Cardiac muscle cell (in vitro differentiated cells and primary cell): ENCODE data around the gene TSTD2. TPM values are rescaled to one million over a fixed set of nuclear protein-coding genes. Genes with fewer than 3 reads are reported as not detected.
A peak's percentile ranks its signal among the peaks of the same experiment; 100 is the strongest.

ENCODE experiments used
- DNase-seq, 2 donors: peaks; one replicate each; pipeline versions ENCODE4 v3.0.0 to v3.0.0-alpha.2; 2010 to 2017; ENCODE audit warnings: low read depth in 1 of 2, low spot score in 1 of 2
- H3K27ac ChIP-seq: fragments of 200-600 bp; sonication (generic); 2 replicates; pipeline ENCODE4 v1.5.1; 2016
- H3K27me3 ChIP-seq: fragments of 200-600 bp; sonication (generic); 2 replicates; pipeline ENCODE4 v1.6.0; 2016; ENCODE audit warnings: control low read depth
- H3K36me3 ChIP-seq: fragments of 200-600 bp; sonication (generic); 2 replicates; pipeline ENCODE4 v1.5.1; 2016; ENCODE audit warnings: control low read depth
- H3K4me1 ChIP-seq: fragments of 200-600 bp; sonication (generic); 2 replicates; pipeline ENCODE4 v1.8.1; 2017; ENCODE audit warnings: low read depth, mild to moderate bottlenecking, mixed run types
- H3K4me3 ChIP-seq: fragments of 200-600 bp; sonication (generic); 2 replicates; pipeline ENCODE4 v1.5.1; 2016; ENCODE audit warnings: mild to moderate bottlenecking
- H3K9me3 ChIP-seq: fragments of 200-600 bp; sonication (generic); 2 replicates; pipeline ENCODE4 v1.5.1; 2017; ENCODE audit warnings: low read depth, mild to moderate bottlenecking, control low read depth
- CTCF ChIP-seq: IDR thresholded peaks from 2 replicates; pipeline ENCODE4 v1.5.1; 2012; ENCODE audit warnings: low read depth, mild to moderate bottlenecking, low read length
- polyA plus RNA-seq: library from polyadenylated mRNA; unstranded; fragments of >200 nt; fragmentation: Nextera tagmentation; extraction: Ambion mirVana; gene quantifications from 2 replicates; pipeline ENCODE4 v1.2.1, GENCODE V29; 2016
- total RNA-seq: library from RNA; depleted of rRNA; stranded (reverse); fragments of >200 nt; gene quantifications from 2 replicates; pipeline ENCODE4 v1.2.3, GENCODE V29; 2016

The TSTD2 gene
- total and polyA plus RNA-seq, 2 experiments from 2014 or later: 17.2 to 25.9 TPM

GRCh38 chr9:97598461-97599288 is 34.5 kb downstream of the TSTD2 start:
- no peak overlapping the region for H3K4me3 ChIP-seq
- no peaks in the 10 kb centered on the region for H3K9me3 ChIP-seq
- H3K27me3 ChIP-seq: no peaks in the 10 kb centered on the region
- H3K4me1 ChIP-seq: peaks cover 47% of the 10 kb centered on the region
- peak; percentile 89 to 90 for DNase-seq
- H3K36me3 ChIP-seq: peaks cover 34% of the 10 kb centered on the region
- H3K27ac ChIP-seq: peak overlapping the region; percentile 86
- TF ChIP-seq CTCF: peak; percentile 95

GRCh38 chr9:97596906-97597305 is 36.3 kb downstream of the TSTD2 start:
- TF ChIP-seq CTCF: no peak
- H3K36me3 ChIP-seq: peaks cover 39% of the 10 kb centered on the region
- H3K27me3 ChIP-seq: no peaks in the 10 kb centered on the region

GRCh38 chr9:97594381-97594921 is 38.7 kb downstream of the TSTD2 start:
- peaks cover 32% of the 10 kb centered on the region for H3K4me1 ChIP-seq
- no peaks in the 10 kb centered on the region for H3K9me3 ChIP-seq
- peak in 1 of 2 donors; percentile 78 for DNase-seq
- peak overlapping the region; percentile 94 for H3K27ac ChIP-seq
- no peak for TF ChIP-seq CTCF
- no peaks in the 10 kb centered on the region for H3K27me3 ChIP-seq
- H3K4me3 ChIP-seq: no peak overlapping the region
- H3K36me3 ChIP-seq: peaks cover 29% of the 10 kb centered on the region

More at GRCh38 chr9:97596906-97597305, 36.3 kb downstream of the TSTD2 start:
- H3K27ac ChIP-seq: no peak overlapping the region
- H3K4me1 ChIP-seq: peaks cover 38% of the 10 kb centered on the region
- no peak for DNase-seq
- no peaks in the 10 kb centered on the region for H3K9me3 ChIP-seq
- H3K4me3 ChIP-seq: no peak overlapping the region

- no peak for TF ChIP-seq CTCF
- peak overlapping the region; percentile 94 for H3K27ac ChIP-seq
Measured at GRCh38 chr9:97593960-97594359, 39.2 kb downstream of the TSTD2 start.

GRCh38 chr9:97592126-97592525 is 41.0 kb downstream of the TSTD2 start:
- TF ChIP-seq CTCF: no peak
- DNase-seq: peak in 1 of 2 donors; percentile 18
- peaks cover 20% of the 10 kb centered on the region for H3K4me1 ChIP-seq
- H3K36me3 ChIP-seq: peaks cover 30% of the 10 kb centered on the region
- H3K9me3 ChIP-seq: no peaks in the 10 kb centered on the region
- H3K27ac ChIP-seq: peak overlapping the region; percentile 94
- no peaks in the 10 kb centered on the region for H3K27me3 ChIP-seq
- no peak overlapping the region for H3K4me3 ChIP-seq

More at GRCh38 chr9:97593960-97594359, 39.2 kb downstream of the TSTD2 start:
- Histone ChIP-seq H3K9me3 (no peaks in the 10 kb centered on the region), H3K4me3 (no peak overlapping the region), H3K36me3 (peaks cover 30% of the 10 kb centered on the region), H3K27me3 (no peaks in the 10 kb centered on the region), H3K4me1 (peaks cover 27% of the 10 kb centered on the region)
- peak in 1 of 2 donors; percentile 19 for DNase-seq
